Thoracic aorta (tissue), 2 donors: ENCODE results near the gene ANAPC2. TPM values are rescaled to one million over a fixed set of nuclear protein-coding genes. Genes with fewer than 3 reads are reported as not detected.

Source experiments
- ATAC-seq: fragments of 150-250 bp; one replicate; pipeline ENCODE4 v1.8.0; 2017; ENCODE audit warnings: low read depth; ENCODE audit not compliant: insufficient number of reproducible peaks, low FRiP score
- DNase-seq: peaks from one replicate; pipeline ENCODE4 v3.0.0-alpha.2; 2020; ENCODE audit warnings: low spot score
- H3K27ac ChIP-seq, 2 donors: fragments of 200-600 bp; sonication (generic); 1 replicate in 1 of 2; 2 replicates in 1 of 2; pipeline ENCODE4 v1.5.1; 2016; ENCODE audit warnings: mild to moderate bottlenecking in 2 of 2, moderate library complexity in 2 of 2
- H3K27me3 ChIP-seq: fragments of 200-600 bp; sonication (generic); replicated peaks from 2 replicates; pipeline ENCODE4 v1.6.0; 2016; ENCODE audit warnings: mild to moderate bottlenecking; ENCODE audit not compliant: insufficient read depth
- H3K36me3 ChIP-seq: fragments of 200-600 bp; sonication (generic); one replicate; pipeline ENCODE4 v1.5.1; 2016
- H3K4me1 ChIP-seq, 2 donors: fragments of 200-600 bp; sonication (generic); 1 replicate in 1 of 2; 2 replicates in 1 of 2; pipeline versions ENCODE4 v1.5.1 to v1.6.0; 2016; ENCODE audit warnings: low read depth in 2 of 2, mild to moderate bottlenecking in 1 of 2; ENCODE audit not compliant: control insufficient read depth in 1 of 2
- H3K4me3 ChIP-seq: fragments of 200-600 bp; sonication (generic); 2 replicates; pipeline ENCODE4 v1.5.1; 2016; ENCODE audit warnings: mild to moderate bottlenecking
- H3K9me3 ChIP-seq: fragments of 200-600 bp; sonication (generic); 2 replicates; pipeline ENCODE4 v1.5.1; 2016
- total RNA-seq, 2 donors: library from RNA; depleted of rRNA; stranded (reverse); fragments of >200 nt; gene quantifications; one replicate each; pipeline versions ENCODE4 v1.1.0 to v1.2.3, GENCODE V29; 2016
- TF ChIP-seq, protein P1 (sequence below): fragments of 200-600 bp; sonication (generic); IDR thresholded peaks from one replicate; pipeline ENCODE4 v1.5.1; 2019; ENCODE audit warnings: antibody characterized with exemption

The ANAPC2 gene
- total RNA-seq, 2 donors from 2014 or later = 25.2 to 43.0 TPM

DNA sequence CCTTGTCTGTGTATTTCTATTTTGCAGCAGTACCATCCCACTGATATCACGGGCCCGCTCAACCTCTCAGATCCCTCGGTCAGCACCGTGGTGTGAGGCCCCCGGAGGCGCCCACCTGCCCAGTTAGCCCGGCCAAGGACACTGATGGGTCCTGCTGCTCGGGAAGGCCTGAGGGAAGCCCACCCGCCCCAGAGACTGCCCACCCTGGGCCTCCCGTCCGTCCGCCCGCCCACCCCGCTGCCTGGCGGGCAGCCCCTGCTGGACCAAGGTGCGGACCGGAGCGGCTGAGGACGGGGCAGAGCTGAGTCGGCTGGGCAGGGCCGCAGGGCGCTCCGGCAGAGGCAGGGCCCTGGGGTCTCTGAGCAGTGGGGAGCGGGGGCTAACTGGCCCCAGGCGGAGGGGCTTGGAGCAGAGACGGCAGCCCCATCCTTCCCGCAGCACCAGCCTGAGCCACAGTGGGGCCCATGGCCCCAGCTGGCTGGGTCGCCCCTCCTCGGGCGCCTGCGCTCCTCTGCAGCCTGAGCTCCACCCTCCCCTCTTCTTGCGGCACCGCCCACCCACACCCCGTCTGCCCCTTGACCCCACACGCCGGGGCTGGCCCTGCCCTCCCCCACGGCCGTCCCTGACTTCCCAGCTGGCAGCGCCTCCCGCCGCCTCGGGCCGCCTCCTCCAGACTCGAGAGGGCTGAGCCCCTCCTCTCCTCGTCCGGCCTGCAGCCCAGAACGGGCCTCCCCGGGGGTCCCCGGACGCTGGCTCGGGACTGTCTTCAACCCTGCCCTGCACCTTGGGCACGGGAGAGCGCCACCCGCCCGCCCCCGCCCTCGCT lies 20.4 kb downstream of the ANAPC2 start:
- H3K27me3 ChIP-seq = peaks cover 22% of the 10 kb centered on the region
- peak overlapping the region; percentile 60 for H3K4me3 ChIP-seq
- peaks cover 7 to 28% of the 10 kb centered on the region in 2 donors for H3K4me1 ChIP-seq
- H3K9me3 ChIP-seq = no peaks in the 10 kb centered on the region
- TF ChIP-seq, protein P1, sequence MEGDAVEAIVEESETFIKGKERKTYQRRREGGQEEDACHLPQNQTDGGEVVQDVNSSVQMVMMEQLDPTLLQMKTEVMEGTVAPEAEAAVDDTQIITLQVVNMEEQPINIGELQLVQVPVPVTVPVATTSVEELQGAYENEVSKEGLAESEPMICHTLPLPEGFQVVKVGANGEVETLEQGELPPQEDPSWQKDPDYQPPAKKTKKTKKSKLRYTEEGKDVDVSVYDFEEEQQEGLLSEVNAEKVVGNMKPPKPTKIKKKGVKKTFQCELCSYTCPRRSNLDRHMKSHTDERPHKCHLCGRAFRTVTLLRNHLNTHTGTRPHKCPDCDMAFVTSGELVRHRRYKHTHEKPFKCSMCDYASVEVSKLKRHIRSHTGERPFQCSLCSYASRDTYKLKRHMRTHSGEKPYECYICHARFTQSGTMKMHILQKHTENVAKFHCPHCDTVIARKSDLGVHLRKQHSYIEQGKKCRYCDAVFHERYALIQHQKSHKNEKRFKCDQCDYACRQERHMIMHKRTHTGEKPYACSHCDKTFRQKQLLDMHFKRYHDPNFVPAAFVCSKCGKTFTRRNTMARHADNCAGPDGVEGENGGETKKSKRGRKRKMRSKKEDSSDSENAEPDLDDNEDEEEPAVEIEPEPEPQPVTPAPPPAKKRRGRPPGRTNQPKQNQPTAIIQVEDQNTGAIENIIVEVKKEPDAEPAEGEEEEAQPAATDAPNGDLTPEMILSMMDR = no peak
- no peak overlapping the region for H3K27ac ChIP-seq
- ATAC-seq = no peak
- no peak for DNase-seq
- H3K36me3 ChIP-seq = no peaks in the 10 kb centered on the region

DNA sequence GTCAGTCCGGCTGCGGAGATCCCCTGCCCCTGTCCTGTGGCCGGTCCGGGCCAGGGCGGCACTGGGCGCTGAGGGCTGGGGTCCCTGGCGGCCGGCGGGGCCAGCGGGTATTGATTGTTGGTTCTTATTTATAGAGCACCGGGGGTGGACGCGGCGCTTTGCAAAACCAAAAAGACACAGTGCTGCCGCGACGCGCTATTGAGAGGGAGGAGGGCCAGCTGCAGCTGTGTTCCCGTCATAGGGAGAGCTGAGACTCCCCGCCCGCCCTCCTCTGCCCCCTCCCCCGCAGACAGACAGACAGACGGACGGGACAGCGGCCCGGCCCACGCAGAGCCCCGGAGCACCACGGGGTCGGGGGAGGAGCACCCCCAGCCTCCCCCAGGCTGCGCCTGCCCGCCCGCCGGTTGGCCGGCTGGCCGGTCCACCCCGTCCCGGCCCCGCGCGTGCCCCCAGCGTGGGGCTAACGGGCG lies 21.0 kb downstream of the ANAPC2 start:
- Histone ChIP-seq H3K27me3 (peaks cover 24% of the 10 kb centered on the region), H3K36me3 (no peaks in the 10 kb centered on the region), H3K9me3 (no peaks in the 10 kb centered on the region), H3K4me3 (no peak overlapping the region), H3K4me1 (peaks cover 13 to 34% of the 10 kb centered on the region in 2 donors), H3K27ac (no peak overlapping the region)
- DNase-seq (no peak), ATAC-seq (no peak)
- TF ChIP-seq, protein P1 = no peak

DNA sequence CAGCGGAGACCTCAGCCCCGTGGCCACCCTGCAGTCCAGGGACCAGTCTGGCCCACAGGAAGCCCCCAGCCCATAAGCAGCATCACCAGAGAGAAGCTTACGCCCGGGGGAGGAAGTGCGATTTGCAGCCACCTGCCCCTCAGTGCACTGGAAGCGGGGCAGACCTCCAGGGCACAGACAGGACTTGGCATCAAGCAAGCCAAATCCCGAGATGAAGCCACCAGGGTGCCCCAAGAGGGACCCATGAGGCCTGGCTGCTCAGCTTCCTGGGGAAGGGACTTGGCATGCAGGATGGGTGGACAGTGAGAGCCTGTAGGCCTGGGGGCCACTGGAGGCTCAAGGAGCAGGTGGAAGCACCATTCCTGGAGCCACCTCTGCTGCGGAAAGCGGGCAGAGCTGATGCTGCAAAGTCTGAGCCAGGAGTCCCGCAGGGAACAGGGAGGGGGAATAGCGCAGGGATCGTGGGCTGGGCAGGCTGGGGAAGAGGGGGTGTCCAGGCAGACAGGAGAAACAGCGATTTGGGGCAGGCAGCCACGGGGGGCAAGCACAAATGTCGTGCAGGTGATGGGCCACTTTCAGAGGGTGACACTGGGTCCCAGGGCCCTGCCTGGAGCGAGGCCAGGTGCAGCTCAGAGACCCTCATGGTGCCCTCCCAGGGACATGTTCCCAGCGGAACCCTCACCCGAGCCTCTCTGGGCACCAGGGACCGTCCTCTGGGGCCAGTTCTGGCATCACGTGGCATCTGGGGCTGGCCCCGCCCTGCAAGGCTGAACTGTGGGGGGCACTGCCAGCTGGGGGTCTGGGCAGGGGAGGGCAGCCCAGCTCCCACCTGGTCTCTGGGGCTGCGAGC lies 21.8 kb downstream of the ANAPC2 start:
- ATAC-seq = no peak
- TF ChIP-seq, protein P1 = no peak
- no peaks in the 10 kb centered on the region for H3K9me3 ChIP-seq
- no peak overlapping the region for H3K27ac ChIP-seq
- H3K4me1 ChIP-seq = peaks cover 13 to 36% of the 10 kb centered on the region in 2 donors
- DNase-seq = no peak
- no peak overlapping the region for H3K4me3 ChIP-seq
- H3K27me3 ChIP-seq = peaks cover 27% of the 10 kb centered on the region
- no peaks in the 10 kb centered on the region for H3K36me3 ChIP-seq

DNA sequence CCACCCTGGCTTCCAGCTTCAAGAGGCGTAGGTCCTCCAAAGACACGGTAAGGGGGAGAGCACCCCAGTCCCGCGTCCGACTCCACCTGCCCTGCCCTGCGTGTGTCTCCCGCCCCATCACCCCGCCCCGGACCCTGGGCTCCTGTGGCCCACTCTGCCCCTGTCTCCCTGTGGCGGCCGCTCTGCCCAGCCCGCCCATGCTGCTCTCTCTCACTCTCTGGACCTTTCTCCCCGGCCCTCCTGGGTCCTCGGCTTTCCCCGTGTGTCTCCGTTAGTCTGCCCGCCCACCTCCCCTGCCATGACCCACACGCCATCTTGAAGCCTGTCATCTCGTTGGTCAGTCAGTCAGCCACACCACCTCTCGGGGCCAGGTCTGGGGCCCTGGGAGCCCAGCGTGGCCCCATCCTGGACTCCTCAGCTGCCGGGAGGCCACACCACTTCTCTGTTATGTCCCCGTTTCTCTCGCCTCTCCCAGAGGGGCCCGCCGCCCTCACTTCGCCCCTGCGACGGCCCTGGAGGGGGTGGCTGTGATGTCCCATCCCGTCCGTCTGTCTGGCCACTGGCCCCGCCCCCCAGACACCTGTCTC lies 23.0 kb downstream of the ANAPC2 start:
- no peak overlapping the region for H3K4me3 ChIP-seq
- H3K36me3 ChIP-seq = no peaks in the 10 kb centered on the region
- ATAC-seq (no peak), DNase-seq (no peak)
- no peaks in the 10 kb centered on the region for H3K9me3 ChIP-seq
- no peak overlapping the region for H3K27ac ChIP-seq
- H3K4me1 ChIP-seq = peaks cover 13 to 36% of the 10 kb centered on the region in 2 donors
- TF ChIP-seq, protein P1 = no peak
- H3K27me3 ChIP-seq = peaks cover 30% of the 10 kb centered on the region
